ENCODE measurements around the gene FKBP9.
"Not testable (repeated sequence)": the region's sequence is repeated elsewhere in the genome, so short reads cannot be mapped to it uniquely, and the experiment has no call there.

The FKBP9 gene

DNA sequence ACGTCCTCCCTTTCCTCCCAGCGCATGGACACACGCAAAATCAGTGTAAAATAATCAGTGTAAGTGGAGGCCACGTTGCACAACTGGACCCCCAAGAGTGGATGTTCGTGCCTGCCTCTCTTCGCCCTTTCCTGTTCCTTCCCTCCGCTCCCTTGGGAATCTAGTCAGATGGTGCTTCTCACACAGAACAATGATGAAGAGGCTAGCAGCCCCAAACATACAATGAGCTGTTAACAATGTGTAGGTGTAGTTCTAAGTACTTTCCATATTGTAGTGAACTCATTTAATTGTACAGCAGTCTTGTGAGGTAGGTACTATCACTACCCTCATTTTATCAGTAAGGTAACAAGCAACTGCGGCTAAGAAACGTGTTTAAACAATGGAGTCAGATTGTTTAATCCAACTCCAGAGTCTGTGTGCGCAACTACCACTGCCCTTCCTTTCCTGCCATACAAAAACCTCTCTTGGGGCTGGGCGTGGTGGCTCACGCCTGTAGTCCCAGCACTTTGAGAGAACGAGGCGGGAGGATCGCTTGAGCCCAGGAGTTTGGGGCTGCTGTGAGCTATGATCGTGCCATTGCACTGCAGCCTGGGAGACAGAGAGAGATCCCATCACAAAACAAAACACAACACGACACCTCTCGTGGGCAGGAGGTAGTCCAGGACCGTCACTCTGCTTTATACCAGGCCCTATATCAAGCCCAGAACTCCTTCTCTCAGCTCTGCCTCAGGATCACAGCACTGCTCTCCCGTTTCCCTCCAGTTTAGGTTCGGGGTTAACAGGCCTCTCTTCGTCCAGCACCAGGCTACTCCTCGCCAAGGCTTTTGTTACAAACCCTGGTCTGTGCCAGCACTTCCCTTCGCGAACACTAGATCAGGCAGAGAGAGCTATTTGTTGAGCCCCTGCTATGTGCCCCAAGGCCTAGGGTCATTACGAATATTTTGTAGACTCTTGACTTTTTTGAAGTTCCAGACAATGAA, 1.1 kb downstream of the FKBP9 start:
- DNase-seq: no peak

DNA sequence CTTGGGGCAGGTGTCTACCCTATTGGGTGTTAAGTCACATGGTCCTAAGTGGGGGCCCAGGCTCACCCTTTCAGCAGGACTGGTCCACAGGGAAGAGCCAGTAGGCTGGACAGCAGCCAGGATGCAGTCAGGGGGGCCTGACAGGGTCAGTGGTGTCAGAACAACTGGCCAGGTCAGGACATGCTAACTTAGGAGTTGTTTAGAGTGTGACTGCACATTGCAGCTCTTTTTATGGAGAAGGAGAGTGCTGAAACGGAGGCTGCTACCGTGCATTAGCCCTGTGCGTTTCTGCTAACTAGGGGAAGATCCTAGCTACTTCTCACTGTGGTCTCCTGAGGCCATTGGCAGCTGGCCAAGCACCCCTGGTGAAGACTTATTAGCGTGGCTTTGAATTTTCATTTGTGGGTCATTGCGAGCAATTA, 6.7 kb downstream of the FKBP9 start:
- DNase-seq: not testable (repeated sequence)

DNA sequence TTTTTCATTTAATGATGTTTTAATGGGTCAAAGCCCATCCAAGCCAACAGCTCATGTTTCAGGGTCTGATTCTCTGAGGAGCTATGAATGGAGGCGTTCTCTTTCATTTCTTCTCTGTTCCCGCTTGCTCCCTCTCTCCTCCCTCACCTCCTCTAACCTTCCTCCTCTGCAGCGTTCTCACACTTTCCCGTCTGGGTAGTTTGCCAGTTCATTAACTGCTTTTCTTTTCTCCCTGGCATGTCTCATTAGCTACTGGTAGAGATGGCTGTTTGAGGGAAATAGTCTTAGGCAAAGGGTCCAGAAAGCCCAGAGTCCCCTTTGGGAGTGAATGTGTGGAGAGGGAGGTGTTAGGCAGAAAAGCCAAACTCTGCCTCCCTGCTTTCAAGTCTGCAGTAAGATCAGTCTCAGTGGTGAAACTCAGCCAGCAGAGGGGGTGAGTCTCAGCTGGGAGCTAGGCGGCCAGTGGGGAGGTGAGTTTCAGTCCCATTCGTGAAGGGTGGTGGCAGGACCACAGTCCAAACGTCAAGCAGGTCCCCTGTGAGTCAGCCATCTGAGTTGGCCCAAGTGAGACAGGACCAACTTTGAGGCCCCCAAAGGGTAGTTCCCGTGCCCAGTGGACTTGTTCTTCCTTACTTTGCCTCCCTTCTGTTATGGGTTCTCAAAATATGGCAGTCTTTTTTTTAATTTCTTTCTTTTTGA, 7.4 kb downstream of the FKBP9 start:
- DNase-seq: not testable (repeated sequence)

DNA sequence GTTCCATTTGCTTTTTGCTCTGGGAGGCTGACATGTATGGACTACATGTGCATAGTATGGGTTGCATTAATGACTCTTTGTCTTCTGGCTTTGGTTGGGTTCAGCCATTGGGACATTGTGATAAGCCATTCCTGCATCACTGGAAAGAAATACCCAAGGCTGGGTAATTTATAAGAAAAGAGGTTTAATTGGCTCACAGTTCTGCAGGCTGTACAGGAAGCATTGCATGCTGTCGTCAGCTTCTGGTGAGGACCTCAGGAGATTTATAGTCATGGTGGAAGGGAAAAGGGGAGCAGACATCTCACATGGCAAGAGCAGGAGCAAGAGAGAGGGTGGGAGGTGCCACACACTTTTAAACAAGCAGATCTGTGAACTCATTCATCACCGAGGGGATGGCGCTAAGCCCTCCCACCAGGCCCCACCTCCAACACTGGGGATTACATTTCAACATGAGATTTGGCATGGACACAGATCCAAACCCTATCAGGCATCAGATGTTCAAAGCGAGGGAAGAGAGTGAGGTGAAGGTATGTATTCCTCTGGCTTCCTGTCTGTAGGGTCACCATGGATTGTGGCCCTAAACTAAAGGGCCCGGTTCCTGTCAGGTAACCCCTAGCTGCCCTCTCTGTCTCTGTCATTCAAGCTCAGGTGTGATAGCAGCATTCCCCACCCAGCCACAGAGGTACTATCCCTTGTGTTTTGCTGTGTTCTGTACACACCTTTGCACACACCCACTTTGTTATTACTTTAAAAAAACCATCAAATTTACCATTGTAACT, 9.4 kb downstream of the FKBP9 start:
- DNase-seq: not testable (repeated sequence)

DNA sequence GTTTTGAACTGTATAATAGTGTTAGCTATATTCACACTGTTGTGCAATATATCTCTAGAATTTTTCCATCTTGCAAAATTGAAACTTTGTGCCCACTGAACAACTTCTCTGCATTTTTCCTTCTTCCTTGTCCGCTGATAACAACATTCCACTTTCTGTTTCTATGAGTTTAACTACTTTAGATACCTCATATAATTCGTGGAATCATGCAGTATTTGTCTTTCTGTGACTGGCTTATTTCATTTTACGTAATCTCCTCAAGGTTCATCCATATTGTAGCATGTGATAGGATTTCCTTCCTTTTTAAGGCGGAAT, 10.0 kb downstream of the FKBP9 start:
- DNase-seq: not testable (repeated sequence)

DNA sequence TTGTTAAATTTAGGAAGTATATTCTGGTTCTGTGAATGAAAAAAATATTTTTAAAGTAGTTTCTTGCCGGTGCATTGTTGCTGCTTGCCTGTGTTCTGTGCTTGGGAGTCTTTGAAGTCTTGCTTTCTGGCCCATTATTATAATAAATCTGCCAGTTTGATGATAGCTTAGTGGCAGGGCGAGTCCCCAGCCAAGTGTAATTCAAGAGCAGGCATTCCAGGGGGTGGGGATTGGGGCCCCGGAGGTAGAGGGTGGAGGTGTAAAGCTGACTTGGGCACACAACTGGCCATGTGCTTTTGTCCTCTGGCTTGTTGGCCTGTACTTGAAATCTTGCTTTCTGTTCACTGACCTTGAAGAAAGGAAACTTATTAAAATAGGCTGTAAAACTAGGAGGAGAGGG, 14.7 kb downstream of the FKBP9 start:
- DNase-seq: not testable (repeated sequence)

DNA sequence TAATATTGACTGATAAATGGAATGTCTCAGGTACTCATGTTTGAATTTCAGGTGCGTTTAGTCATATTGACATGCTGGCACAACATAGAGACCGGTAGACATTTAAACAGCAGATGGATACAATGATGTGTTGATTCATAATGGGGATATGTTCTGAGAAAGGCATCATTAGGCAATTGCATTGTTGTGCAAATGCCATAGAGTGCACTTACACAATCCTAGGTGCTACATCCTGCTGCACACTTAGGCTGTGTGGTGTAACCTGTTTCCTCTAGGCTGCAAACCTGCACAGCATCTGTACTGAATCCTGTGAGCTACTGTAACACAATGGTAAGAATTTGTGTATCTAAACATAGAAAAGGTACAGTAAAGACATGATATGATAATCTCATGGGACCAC, 19.9 kb downstream of the FKBP9 start:
- not testable (repeated sequence) for DNase-seq

DNA sequence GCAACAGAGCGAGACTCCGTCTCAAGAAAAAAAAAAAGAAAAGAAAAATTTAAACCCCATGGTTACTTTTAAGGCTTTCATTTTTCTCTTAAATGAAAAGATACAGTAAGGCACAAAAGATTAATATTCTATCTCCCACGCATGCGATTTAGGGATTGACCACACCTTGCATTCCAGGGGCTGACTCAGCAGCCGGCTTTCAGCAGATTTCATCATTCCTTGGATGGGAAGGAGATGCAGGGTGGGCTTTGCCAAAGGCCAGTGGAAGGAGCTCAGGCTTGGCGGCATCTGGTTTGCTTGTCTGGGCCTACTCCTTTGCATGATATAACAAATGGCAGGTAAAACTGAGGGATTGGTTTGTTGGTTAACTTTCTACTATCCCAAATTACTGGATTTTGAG, 22.0 kb downstream of the FKBP9 start:
- DNase-seq: not testable (repeated sequence)

DNA sequence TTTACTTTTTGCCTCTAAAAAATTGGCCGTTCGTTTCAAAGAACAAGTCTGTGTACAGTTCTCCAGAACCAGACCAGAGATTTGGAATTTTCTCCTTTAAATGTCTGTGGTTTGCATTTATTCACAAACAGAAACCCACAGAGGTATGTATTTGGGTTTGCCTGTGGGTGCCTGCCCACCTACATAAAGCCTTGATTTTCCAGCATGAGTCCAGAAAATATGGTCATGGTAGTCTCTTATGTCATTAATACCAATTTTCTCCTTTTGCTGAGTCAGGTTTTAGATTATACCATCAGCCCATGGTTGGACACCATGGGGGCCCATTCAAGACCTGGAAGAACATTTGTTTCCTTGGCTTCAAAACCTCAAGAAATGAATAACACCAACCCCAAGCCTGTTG, 22.7 kb downstream of the FKBP9 start:
- not testable (repeated sequence) for DNase-seq

DNA sequence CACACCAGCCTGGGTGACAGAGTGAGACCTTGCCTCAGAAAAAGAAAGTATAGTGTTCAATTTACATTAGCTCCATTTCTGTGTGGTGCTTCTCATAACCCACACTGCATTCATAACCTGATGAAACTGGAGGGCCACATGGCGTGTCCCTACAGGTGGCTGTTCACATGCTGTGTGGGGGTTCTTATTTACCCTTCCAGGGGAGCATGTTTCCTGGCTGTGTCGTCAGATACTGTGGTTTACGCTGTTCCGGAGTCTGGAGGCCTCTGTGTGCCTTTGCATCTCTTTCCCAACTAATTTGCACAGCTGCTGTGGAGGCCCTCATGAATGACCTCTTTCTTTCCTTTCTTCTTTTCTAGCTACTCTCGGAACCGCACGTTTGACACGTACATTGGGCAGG, 30.9 kb downstream of the FKBP9 start:
- not testable (repeated sequence) for DNase-seq

DNA sequence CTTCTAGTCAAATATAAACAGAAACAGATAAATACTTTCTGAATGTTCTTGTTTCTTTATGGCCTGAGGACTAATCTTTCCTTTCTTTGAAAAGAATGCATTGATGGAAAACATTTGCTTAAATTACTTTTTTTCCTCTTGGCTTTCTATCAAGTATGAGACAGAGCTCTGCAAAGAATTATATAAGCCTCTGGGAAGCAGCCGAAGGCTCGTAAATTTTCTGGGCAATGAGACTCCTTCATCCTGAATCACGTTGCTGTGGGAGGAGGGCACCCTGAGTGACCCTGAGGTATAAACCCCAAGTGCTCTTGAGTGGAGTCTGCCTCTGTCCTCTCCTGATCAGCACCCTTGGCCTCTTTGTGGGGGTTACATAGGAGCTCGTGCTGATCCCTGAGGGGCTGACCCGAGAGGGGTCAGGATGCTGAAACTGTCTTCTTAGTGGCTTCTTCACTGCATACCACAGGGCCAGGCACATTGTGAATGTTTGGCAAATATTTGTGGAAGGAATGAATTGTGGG, 33.9 kb downstream of the FKBP9 start:
- DNase-seq: not testable (repeated sequence)

DNA sequence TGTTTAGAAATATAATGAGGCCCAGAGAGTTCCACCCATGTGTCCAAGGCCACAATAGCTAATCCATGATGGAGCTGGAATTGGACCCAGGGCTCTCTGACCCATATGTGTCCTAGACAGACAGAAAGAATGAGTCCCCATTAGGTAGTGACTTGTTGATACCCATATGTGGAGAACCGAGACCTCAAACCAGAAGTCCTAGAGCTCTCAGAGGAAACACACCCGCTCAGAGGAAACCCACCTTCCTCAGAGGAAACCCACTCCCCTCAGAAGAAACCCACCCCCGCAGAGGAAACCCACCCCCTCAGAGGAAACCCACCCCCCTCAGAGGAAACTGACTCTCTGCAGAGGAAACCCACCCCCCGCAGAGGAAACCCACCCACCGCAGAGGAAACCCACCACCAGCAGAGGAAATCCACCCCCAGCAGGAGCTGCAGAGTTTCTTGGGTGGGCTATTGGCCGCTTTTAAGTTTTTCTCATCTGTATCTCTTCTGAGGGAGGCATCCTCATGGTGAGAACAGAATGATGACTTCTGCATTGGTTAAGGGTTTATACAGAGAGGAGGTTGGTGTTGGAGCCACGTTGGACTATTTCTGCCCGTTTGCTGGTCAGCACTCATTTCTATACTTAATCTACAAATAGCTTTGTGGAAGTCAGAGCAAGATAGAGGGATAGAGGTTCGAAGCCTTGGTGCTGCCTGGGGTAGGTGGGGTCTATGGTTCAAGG, 34.9 kb downstream of the FKBP9 start:
- DNase-seq: not testable (repeated sequence)

DNA sequence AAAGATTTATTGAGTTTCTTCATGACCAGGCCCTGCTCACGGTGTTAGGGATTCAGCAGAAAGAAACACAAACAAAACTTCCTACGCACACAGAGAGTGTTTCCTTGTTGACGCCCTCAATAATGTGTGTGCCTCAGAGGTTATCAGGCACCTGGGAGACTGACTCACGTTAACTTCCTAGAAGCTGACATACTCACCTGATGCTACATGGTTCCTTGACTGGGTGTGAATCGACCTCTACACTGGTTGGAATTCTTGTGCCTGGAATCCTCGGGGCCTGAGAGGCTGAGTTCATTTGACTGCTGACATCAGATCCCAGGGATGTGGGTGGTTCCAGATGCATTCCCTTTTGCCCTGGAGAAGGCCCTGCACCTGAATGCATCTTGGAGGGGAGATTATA, 35.5 kb downstream of the FKBP9 start:
- not testable (repeated sequence) for DNase-seq

DNA sequence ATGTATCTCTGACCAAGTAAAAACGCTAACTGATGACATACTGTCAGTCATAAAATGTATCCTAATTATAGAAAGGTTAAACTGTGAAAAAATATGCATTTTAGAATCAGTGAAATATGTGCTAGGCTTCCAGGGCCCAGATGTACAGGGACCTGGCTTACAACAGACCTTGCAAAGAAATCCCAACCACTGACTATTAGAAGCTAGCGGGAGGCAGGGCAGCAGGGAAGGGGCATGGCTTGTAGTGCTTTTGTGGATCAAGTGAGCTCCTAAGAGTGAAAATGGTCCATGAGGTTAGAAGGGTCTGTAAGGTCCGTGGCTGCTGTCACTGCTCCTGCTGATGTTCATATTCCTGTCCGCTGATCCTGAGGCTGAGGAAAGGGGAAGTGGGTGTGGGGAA, 40.7 kb downstream of the FKBP9 start:
- DNase-seq: not testable (repeated sequence)

DNA sequence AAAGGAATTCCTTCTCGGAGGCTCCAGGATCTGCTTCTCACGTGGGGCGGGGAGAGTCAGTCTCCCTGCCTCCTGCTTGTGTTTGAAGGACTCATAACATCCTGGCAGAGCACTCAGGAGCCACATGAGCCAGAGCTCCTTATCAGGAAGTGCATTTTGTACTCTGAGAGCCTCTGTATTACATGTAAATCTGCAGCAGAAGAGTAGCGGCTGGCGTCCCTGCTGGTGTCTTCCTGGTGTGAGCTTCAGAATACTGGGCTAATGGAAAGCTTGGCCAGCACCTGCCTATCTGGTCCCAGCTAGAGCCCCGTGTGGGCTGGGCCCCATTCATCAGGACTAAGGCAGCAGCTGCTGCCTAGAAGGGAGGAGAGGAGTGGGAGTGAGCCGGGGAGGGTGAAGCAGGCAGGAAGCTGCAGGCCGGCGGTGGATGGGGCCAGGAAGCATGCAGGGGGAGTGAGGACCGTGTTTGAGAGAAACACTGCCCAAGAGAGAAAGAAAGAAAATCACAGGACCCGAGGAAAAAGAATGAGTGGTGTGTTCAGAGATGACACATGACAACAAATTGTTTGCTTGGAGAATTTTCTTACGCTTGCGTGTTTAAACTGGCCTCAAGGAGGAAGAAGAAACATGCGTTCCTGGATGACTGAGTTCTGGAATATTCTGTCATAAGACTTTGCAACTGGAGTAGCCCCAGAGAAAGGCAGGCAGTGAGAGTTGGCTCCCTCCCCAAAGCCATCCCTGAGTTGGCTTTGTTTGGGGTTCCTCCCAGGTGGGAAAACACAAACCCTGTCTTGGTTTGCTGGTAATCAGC, 41.3 kb downstream of the FKBP9 start:
- DNase-seq: not testable (repeated sequence)

DNA sequence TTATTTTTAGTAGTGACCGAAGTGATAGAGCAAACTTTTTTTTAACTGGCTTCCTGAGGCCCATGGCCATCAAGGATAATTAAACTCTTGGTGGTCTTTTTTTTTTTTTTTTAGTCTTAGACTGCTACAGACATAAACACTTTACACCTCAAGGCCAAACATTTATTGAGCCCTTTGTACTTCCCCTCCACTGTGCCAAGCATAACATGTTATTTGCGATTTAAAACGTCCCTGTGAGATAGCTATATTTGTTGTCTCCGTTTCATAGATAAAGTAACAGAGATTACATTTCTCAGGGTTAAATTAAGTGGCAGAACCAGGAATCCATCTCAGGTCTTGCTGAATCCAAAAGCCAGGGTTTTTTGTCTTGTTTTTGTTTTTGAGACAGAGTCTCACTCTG, 42.1 kb downstream of the FKBP9 start:
- not testable (repeated sequence) for DNase-seq

DNA sequence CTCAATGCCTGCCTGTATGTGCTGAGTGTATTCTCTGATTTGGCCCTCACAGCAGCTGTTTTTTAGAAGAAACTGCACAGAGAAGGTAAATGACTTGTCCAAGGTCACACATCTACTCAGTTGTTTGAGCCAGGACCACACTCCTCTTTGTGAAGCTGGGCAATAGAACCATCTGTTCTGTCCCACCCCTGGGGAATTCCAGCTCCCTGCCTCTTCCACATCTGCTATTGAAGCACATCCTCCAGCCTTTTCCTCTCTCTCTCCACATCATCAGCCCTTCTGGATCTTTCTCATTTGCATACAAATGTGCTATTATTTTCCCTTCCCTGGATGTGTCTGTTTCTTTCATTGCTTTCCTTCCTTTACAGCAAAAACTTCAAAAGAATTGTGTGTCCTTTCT, 45.9 kb downstream of the FKBP9 start:
- not testable (repeated sequence) for DNase-seq

DNA sequence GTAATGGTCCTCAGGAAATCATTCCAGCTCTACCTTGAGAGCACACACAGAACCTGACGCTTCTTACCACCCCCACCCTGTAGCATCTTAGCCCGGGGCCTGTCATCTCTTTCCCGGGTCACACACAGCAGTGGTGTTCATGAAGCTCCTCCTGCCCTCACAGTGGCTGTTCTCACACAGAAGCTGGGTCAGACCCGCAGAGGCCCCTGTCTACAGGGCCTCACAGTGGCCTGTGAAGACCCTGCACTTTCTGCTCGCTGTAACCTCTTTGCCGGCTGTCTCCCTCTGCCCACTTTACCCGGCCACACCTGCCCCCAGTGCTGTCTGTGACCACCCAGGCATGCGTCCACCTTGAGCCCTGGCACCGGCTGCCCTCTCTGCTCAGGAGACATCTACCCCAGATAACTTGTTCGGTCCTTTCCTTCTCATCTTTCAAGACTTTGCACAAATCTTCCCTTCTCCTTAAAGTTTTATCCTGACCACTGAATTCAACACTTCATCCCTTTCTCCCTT, 46.9 kb downstream of the FKBP9 start:
- not testable (repeated sequence) for DNase-seq

DNA sequence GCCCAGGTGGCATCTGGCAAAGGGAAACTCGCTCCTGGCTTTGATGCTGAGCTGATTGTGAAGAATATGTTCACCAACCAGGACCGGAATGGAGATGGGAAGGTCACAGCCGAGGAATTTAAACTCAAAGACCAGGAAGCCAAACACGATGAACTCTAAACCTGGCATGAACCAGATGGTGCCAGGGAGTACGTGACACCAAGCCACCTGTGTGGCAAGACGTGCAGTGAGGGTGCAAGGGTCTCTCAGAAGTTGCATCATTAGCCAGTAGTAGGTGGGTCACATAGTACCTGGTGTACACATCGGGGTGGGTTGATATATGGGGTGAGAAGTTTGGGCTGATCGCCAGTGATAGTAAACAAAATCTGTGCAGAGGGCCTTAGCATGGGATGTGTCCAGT, 48.0 kb downstream of the FKBP9 start:
- DNase-seq: not testable (repeated sequence)

DNA sequence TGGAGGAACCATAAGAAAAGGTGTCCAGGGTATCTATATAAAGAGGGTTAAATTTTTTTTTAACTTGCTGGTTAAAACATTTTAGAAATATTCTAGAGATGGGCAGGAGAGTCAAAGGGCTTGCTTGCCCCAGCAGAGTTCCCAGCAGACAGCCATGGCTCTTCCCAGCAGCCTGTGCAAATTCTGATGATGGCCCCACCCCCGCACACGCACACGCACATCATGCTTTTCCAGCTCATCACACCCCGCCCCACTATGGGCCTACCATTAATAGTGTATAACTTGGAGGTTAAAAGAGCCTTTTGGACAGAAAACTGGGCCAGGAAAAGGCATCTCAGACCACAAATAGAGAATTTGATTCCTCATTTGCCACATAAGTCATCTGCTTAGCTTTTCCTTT, 48.5 kb downstream of the FKBP9 start:
- not testable (repeated sequence) for DNase-seq

DNA sequence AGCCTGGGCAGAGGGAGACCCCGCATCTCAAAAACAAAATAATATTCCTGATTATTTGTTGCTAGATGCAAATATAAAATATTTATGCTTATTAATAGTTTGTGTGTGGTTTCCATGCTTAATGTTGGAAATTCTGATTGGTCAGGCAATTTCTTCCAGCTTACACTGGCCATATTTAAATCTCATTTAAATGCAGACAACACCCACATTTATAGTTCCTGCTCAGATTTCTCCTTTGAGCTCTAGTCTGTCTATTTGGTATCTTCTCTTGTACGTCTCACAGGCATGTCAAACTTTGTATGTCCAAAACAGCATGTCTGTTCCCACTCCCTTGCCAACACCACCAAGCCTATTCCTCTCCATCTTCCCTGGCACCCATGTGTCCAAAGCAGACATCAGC, 52.5 kb downstream of the FKBP9 start:
- DNase-seq: no peak
